NCI-H2171 (cell line): ENCODE data around the gene TMEM217.

ENCODE experiments used
- DNase-seq: peaks from one replicate; lab custom pipeline; 2025; lab: John Stamatoyannopoulos, UW

TMEM217 gene

DNA sequence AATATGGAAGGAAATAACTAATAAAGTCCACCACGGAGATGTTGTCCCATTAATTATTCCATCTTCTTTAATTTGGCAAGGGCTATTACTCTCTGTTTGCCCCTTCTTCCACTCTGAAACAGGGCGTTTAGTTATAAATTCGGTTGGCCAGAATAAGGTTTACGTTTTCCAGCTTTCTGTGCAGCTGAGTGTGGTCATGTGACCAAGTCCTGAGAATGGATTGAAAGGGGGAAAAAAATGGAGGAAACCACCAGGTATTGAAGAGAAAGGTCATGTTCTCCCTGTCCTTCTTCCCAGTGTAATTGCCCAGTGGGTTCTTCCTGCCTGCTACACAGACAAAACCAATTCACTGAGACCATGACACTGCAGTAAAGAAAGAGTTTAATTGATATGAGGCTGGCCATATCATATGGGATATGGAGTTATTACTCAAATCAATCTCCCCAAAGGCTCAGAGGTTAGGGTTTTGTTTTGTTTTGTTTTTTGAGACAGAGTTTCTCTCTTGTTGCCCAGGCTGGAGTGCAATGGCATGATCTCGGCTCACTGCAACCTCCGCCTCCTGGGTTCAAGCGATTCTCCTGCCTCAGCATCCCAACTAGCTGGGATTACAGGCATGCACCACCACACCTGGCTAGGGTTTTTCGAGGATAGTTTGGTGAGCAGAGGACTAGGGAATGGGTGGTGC is 14.7 kb downstream of the TMEM217 start:
- DNase-seq, result no peak

DNA sequence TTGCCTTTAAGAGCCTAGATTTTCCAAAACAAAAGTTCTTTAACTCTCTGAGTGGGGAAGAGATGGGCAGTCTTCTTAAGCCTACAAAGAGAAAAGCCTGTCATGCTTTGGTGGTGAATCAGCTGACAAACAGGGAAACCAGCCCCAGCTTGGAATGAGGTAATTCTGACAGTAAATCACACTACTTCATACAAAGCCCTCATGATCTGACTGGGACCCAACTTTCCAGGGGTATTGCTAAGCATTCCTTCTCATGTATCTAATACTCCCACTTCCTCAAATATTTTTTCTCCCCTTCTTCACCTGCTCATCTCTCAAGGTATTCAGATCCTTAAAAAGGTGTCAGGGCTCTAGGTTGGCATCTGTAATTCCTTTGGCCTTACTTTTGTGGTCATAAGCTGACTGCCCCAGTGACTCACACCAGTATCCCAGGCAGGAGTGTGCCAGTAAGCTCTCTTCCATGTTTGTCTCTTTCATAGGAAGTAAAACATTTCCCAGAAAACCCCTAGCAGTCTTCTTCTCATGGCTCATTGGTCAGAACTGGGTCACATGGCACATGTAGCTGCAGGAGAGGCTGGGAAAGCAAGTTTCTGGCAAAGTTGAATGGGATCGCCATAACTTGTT is 15.4 kb downstream of the TMEM217 start:
- no peak for DNase-seq

DNA sequence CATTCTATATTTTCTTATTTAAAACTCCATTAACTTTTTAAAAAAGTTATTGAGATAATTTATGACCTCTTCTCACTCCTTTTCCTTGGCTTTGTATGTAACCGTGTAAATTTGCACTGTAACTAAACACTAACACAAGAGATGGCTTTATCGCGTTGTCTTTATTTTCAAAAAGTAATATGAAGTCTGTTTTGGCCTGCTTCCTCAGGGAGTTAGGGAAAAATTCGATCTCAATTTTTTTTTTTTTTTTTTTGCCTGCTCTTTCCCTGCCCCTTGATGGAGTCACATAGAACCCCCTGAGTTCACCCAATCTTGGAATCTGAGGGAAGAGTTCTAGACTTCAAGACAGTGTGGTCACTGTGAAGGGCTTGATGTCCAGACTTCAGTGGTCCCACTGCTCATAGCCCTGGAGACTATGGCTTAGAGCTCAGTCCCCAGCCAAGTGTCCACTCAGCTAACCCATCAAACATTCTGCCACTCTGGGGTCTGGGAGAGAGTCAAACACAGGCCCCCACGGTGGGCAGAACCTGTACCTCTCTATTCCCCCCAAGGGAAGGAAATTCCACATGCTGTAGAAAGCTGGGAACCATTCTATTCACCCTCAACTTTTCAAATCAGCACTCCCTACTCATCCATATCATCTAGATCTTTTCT is 16.0 kb downstream of the TMEM217 start:
- no peak for DNase-seq

GRCh38 chr6:37241131-37241530 is 16.8 kb downstream of the TMEM217 start:
- DNase-seq, result no peak

- DNase-seq, result peak; percentile 30
Measured at GRCh38 chr6:37239950-37240713, 17.8 kb downstream of the TMEM217 start.

GRCh38 chr6:37239526-37239925 is 18.4 kb downstream of the TMEM217 start:
- no peak for DNase-seq

DNA sequence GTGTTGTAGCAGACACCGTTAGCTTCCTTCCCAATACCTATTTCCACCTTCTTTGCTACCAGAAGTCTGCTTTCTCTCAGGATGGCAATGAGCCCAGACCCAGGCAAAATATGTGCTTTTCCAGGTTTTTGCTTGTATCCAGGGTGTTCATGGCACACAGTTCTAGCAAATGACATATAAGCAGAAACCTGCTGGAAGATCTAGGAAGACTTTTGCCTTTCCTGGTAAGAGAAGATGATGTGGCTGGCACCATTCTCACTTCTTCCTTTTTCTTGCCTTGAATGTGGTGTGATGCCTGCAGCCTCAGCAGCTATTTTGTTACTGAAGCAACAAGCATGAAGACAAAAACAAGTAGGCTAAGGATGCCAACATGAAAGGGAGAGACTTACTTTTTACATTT is 19.6 kb downstream of the TMEM217 start:
- DNase-seq, result no peak

GRCh38 chr6:37237789-37238188 is 20.2 kb downstream of the TMEM217 start:
- no peak for DNase-seq

DNA sequence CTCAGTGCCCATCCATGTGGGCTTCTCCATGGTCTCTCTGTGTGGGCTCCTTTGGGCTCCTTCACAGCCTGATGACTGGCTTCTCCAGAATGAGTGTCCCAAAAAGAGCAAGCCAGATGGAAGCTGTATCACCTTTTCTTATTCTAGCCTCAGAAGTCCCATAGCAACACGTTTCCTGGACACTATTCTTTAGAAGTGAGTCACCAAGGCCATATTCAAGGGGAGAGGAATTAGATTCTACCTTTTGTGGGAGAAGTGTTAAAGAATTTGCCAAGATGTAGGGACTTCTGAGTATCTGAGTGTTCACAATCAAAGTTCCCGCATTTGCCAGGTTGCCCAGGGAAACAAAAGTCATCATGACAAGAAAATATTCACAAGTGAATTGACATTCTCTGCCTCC is 21.0 kb downstream of the TMEM217 start:
- DNase-seq, result no peak

DNA sequence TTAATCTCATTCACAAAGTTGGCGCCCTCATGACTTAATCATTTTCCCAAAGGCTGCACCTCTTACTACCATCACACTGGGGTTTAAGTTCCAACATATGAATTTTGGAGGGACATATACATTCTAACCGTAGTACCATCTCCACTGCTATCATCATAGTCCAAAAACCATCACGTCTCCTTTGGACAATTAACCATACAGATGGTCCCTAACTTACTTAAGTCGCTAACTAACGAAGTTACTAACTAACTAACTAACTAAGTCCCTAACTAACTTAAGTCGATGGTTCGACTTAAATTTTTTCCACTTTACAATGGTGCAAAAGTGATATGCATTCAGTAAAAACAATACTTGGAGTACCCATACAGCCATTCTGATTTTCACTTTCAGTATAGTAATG is 24.4 kb downstream of the TMEM217 start:
- no peak for DNase-seq

GRCh38 chr6:37232430-37233017 is 25.4 kb downstream of the TMEM217 start:
- no peak for DNase-seq

- DNase-seq, result no peak
Measured at GRCh38 chr6:37230104-37230503, 27.8 kb downstream of the TMEM217 start.

DNA sequence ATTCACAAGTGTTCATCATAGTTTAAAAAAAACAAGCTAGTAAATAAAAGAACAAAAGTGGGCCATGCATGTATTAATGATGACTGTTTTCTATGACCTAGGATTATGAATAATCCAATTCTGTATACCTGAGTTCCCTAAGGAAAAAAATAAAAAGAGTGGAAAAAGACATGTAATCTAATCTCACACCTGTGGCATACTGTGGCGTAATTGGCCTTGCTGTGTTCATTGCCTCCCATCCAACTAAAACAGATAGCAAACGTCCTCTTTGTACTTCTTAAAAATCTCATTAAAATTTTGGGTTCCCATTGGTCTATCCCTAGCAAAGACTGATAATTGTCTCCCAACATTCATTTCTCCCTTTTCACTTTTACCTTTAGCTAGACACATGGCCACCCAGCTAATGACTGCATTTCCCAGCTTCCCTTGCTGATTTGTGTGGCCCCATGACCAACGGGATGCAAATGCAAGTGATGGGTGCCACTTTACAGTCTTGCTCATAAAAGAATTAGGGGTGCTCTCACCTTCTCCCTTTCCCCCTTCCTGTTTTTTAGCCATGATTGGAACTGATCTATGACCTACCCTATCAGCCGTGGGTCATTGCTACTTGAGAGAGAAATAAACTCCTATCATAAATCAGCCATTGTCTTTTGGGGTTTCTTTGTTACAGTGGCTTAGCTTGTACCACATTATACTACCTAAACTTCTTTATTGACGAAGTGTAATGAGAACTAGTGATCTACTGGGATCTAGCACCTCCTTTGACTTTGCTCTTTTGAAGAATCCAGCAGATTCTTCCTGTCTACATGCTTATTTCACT is 32.4 kb downstream of the TMEM217 start:
- no peak for DNase-seq

GRCh38 chr6:37222992-37223391 is 35.0 kb downstream of the TMEM217 start:
- no peak for DNase-seq

GRCh38 chr6:37222125-37222967 is 35.6 kb downstream of the TMEM217 start:
- peak; percentile 96 for DNase-seq

GRCh38 chr6:37221585-37222124 is 36.3 kb downstream of the TMEM217 start:
- no peak for DNase-seq

- DNase-seq, result no peak
Measured at GRCh38 chr6:37218511-37218910, 39.4 kb downstream of the TMEM217 start.

- no peak for DNase-seq
Measured at GRCh38 chr6:37218061-37218460, 39.9 kb downstream of the TMEM217 start.

DNA sequence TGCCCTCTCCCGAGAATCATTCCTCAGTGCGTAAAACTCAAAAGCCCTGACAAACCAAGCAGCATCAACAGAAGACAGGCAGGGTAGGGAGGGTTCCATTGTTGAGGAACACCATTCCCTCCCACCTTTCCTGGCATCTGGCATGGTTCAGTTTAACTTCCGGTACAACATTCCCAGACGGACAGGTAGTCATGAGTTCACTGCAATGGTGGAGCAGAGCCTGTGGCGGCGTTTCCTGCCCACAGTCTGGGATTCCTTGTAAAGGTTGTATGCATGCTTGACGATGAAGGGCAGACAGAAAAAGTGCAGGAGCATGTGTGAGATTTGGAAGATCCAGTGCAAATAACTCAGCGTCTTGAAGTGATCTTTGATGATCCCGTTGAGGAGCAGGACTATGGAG is 45.7 kb downstream of the TMEM217 start:
- no peak for DNase-seq

GRCh38 chr6:37210313-37210968 is 47.5 kb downstream of the TMEM217 start:
- peak; percentile 58 for DNase-seq
